ENCODE results near the gene REV3L.

REV3L gene

GRCh38 chr6:111252726-111253125 lies 230.3 kb downstream of the REV3L start:
- no peak overlapping the region for H3K4me2 ChIP-seq (ENCODE audit: low read length)

GRCh38 chr6:111250791-111251354 lies 232.1 kb downstream of the REV3L start:
- Histone ChIP-seq H3K4me3 (ENCODE audit: low read length) (no peak overlapping the region), H3K4me1 (ENCODE audit: control insufficient read depth, insufficient read depth, low read length) (no peaks in the 10 kb centered on the region), H3K9ac (ENCODE audit: low read depth, low read length) (no peak overlapping the region), H3K36me3 (ENCODE audit: insufficient read depth, low read length) (no peaks in the 10 kb centered on the region), H3K9me3 (replicated peaks; ENCODE audit: low read length) (no peaks in the 10 kb centered on the region), H3K4me2 (ENCODE audit: low read length) (no peak overlapping the region), H3K27me3 (ENCODE audit: control insufficient read depth, insufficient read depth, low read length) (no peaks in the 10 kb centered on the region)

More at GRCh38 chr6:111252726-111253125, 230.3 kb downstream of the REV3L start:
- Histone ChIP-seq H3K27me3 (ENCODE audit: control insufficient read depth, insufficient read depth, low read length) (no peaks in the 10 kb centered on the region), H3K9me3 (replicated peaks; ENCODE audit: low read length) (no peaks in the 10 kb centered on the region), H3K4me1 (ENCODE audit: control insufficient read depth, insufficient read depth, low read length) (no peaks in the 10 kb centered on the region), H3K9ac (ENCODE audit: low read depth, low read length) (no peak overlapping the region), H3K4me3 (ENCODE audit: low read length) (no peak overlapping the region), H3K36me3 (ENCODE audit: insufficient read depth, low read length) (no peaks in the 10 kb centered on the region)
